Activated CD4-positive, alpha-beta T cell treated with anti-CD3 and anti-CD28 coated beads, Interleukin-10, Interleukin-2, amounts not matched to agents 100 ng/mL and 50 ng/mL, durations not matched to agents 16 hours and 8 hours (primary cell): Measurements from ENCODE around the gene ATXN7.

Source experiments
- DNase-seq: peaks from one replicate; pipeline ENCODE4 v3.0.0-alpha.2; 2020

Gene ATXN7

GRCh38 chr3:64026346-64026745 is 162.7 kb downstream of the ATXN7 start:
- DNase-seq: no peak

GRCh38 chr3:64027658-64028057 is 164.0 kb downstream of the ATXN7 start:
- no peak for DNase-seq

DNA sequence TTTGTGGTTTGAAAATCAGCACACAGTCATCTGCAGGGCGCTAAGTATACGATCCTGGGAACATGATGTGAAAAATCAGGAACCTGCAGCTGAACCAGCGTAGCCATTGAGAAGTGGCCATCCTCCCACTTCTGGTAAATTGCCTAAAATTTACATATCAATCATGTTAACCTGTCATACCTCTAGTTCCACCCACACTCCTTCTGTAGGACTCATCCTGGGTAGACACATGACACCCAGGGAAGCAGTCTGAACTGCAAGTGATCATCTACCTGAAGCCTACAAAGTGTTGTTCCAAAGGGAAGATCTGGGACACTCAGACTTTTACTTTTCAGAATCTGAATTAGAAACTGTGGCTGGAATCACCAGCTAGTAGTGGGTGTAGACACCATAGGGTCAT is 165.1 kb downstream of the ATXN7 start:
- DNase-seq: no peak

DNA sequence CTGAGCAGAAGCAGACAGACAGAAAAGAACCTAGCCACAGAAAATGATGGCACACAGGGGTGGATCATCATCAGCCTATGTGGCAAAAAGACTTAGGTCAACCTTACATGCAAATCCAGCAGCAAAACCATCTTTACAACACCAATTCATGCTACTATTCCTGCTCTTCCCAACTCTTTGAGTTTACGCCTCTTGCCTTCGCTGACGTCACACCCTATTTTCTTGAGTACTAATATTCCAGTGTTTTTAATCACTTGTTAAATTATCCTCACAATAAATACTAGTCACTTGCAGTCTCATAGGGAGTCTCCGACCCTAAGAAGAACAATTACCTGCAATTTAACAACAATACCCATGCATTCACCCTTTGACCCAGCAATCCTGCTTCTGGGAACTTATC is 165.6 kb downstream of the ATXN7 start:
- DNase-seq: no peak

GRCh38 chr3:64030741-64031140 is 167.1 kb downstream of the ATXN7 start:
- peak; percentile 78 for DNase-seq

GRCh38 chr3:64031540-64032508 is 168.2 kb downstream of the ATXN7 start:
- DNase-seq: no peak

DNA sequence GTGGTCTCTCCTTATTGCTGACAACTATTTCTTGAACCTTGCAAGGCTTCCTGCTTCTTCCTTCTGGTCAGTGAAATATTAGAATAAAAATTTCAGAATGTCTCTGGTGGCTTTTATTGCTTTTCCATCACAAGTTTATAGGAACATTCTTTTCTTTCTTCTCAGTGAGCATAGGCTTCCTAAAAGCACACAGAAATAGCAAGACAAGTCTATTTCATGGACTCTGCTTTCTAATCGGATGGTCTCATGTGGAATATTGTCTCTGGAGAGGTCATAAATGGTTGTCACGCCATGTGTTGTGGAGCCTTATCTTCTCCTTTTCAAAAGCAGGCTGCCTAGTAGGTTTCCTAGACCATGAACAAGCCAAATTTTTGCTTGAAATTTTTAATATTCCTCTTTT is 169.4 kb downstream of the ATXN7 start:
- DNase-seq: no peak

DNA sequence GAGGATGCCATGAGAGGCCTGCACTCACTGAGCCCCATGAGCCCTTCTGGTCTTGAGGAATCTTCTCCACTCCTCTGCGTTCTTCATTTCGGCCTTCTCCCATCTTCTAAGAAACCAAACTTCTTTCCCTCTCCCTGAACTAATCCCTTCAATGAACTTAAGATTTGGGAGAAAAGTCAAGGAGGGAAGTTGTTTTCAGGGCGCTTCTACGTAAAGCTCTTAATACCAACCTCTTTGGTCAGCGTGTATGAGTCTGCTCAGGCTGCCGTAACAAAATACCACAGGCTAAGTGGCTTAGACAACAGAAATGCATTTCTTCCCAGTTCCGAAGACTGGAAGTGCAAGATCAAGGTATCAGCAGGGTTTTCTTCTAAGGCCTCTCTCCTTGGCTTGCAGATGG is 173.4 kb downstream of the ATXN7 start:
- DNase-seq: no peak

GRCh38 chr3:64038253-64038767 is 174.6 kb downstream of the ATXN7 start:
- no peak for DNase-seq

DNA sequence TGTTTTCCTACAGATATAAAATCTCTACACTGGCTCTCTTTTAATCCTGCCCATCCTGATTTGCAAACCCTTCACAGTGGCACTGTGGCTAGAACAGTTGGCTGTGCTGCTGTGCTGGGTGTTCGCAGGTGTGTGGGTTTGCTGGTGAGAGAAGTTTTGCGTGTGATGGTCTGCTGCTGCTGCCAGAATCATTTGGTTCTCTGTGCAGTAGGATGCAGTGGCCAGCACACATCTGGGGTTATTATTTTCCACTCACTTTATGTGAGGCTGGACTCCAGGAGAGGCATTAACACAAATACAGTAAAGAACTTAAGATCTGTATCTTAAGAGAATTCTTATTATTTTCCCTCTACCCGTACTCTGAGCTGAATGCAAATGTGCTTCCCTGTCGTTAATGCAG is 175.7 kb downstream of the ATXN7 start:
- DNase-seq: no peak

DNA sequence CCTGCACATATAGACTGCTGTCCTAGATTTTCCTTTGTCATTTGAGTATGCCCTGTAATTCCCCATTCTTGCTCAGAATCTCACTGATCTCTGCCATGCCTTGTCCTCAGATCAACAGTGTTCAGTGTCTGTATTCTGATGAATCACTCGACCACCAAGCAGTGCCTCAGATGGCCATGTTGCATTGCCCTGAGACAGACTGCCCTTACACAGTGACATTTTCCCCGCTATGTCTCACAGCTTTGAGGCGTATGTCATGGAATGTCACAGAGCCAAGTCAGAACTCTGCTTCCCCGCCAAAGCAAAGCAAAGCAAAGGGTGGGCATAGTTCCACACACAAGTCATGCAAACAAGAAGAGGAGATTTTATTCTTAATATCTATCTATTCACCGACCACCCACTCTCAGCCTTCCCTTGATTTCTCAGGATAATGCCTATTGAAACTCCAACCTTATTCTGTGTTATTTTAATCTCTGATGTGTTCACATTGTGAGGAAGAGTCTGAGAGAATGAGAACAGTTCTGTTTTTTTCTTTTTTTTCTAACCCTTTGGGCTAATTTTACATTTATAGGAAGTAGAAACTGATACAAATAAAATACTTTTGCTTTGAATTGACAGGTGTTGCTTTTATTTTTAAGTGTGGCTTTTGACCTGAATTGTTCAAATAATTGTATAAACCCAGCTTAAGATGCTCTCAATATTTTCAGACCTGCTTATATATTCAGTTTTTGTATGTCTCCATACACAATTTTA is 176.5 kb downstream of the ATXN7 start:
- no peak for DNase-seq

DNA sequence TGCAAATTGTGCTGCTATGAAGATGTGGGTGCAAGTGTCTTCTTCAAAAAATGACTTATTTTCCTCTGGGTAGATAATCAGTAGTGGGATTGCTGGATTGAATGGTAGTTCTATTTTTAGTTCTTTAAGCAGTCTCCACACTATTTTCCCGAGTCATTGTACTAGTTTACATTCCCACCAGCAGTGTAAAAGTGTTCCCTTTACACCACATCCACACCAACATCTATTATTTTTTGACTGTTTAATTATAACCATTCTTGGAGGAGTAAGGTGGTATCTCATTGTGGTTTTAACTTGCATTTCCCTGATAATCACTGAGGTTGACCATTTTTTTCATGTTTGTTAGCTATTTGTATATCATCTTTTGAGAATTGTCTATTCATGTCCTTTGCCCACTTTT is 179.3 kb downstream of the ATXN7 start:
- no peak for DNase-seq

GRCh38 chr3:64046592-64046991 is 182.9 kb downstream of the ATXN7 start:
- DNase-seq: no peak

GRCh38 chr3:64046996-64047594 is 183.4 kb downstream of the ATXN7 start:
- no peak for DNase-seq

- no peak for DNase-seq
Observed at GRCh38 chr3:64047787-64048186, 184.1 kb downstream of the ATXN7 start.

- peak; percentile 4 for DNase-seq
Observed at GRCh38 chr3:64048631-64049061, 185.0 kb downstream of the ATXN7 start.

- DNase-seq: peak; percentile 38
Observed at GRCh38 chr3:64049136-64049535, 185.5 kb downstream of the ATXN7 start.

- no peak for DNase-seq
Observed at GRCh38 chr3:64049832-64050231, 186.2 kb downstream of the ATXN7 start.
